Colonic mucosa (tissue), 4 donors: ENCODE data around the gene CXCL14. TPM values are rescaled to one million over a fixed set of nuclear protein-coding genes. Genes with fewer than 3 reads are reported as not detected.

ENCODE experiments used
- DNase-seq: peaks from one replicate; pipeline ENCODE4 v3.0.0-alpha.2; 2020
- H3K27ac ChIP-seq: fragments of 200-600 bp; one replicate; pipeline ENCODE4 v1.8.0; 2021
- H3K27me3 ChIP-seq: fragments of 200-600 bp; one replicate; pipeline ENCODE4 v1.8.0; 2021
- H3K36me3 ChIP-seq: fragments of 200-600 bp; one replicate; pipeline ENCODE4 v1.8.0; 2021
- H3K4me1 ChIP-seq: fragments of 200-600 bp; one replicate; pipeline ENCODE4 v1.8.0; 2021; ENCODE audit warnings: mild to moderate bottlenecking
- H3K4me3 ChIP-seq: fragments of 200-600 bp; one replicate; pipeline ENCODE4 v1.8.0; 2021
- H3K9ac ChIP-seq, 2 donors: one replicate each; pipeline ENCODE4 v1.7.0; 2013; ENCODE audit warnings: control low read depth in 2 of 2, low read depth in 2 of 2, low read length in 2 of 2
- H3K9me3 ChIP-seq: fragments of 200-600 bp; one replicate; pipeline ENCODE4 v1.8.0; 2021
- intact Hi-C: fragments of 100-400 bp; cut with DNase I; formaldehyde crosslinking; loops from one replicate; pipeline ENCODE4 v1.14.1; 2022
- total RNA-seq, 2 donors: library from RNA; stranded (reverse); fragmentation: NEBNext Ultra II Directional in 1 of 2; extraction: Animal tissue kit (Norgen Biotek cat#: 25700) in 1 of 2; gene quantifications; one replicate each; pipeline ENCODE4 v1.2.1, GENCODE V29; 2021
- TF ChIP-seq, protein P1 (sequence below): fragments of 200-600 bp; IDR thresholded peaks from one replicate; pipeline ENCODE4 v1.8.0; 2022; ENCODE audit warnings: antibody characterized with exemption, mild to moderate bottlenecking
- donor health status: healthy.
- donor health status: DM: no; HTN: no; CAD: no.
- donor health status: DM: no; HTN: no; CAD: no.

CXCL14 gene
- total RNA-seq, 2 donors from 2014 or later, result 29.8 to 68.2 TPM

DNA sequence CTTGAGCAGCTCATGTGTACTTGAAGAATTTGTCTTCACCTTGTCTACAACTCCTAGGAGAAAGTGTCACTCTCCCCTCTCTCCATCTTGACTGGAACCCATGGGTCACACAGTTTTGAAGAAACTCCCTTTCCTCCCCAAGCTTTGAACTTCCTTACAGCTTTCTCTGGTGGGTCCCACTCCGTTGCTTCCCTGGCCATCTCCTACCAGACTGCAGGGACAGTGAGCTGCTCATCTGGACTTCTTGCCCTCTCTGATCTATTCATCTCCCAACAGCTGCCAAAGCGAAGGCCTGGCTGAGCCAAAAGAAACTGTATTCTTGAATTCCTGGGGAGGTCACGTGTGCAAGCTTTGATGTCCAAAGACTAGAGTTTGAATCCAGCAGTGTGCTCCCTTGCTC is 22.7 kb upstream of the CXCL14 start:
- TF ChIP-seq, protein P1, sequence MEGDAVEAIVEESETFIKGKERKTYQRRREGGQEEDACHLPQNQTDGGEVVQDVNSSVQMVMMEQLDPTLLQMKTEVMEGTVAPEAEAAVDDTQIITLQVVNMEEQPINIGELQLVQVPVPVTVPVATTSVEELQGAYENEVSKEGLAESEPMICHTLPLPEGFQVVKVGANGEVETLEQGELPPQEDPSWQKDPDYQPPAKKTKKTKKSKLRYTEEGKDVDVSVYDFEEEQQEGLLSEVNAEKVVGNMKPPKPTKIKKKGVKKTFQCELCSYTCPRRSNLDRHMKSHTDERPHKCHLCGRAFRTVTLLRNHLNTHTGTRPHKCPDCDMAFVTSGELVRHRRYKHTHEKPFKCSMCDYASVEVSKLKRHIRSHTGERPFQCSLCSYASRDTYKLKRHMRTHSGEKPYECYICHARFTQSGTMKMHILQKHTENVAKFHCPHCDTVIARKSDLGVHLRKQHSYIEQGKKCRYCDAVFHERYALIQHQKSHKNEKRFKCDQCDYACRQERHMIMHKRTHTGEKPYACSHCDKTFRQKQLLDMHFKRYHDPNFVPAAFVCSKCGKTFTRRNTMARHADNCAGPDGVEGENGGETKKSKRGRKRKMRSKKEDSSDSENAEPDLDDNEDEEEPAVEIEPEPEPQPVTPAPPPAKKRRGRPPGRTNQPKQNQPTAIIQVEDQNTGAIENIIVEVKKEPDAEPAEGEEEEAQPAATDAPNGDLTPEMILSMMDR, result no peak
- no peaks in the 10 kb centered on the region for H3K4me1 ChIP-seq

DNA sequence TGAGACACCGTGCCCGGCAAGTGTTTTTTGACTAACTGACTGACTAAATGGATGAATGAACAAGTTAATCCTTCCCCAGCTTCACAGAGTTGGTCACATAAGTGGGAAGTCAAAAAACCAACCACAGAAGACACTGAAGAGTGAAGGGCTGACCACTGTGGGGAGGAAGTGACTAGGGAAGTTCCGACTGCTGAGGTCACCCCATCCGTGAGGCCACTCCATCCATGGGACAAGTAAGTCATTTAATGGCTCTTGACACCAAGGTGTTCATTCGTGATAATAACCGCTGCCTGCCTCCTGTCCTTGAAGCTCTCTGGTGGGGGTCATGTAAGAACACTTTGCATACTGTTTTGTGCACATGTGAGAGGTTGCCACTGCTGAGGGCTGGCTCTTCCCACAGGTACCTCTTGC is 22.2 kb upstream of the CXCL14 start:
- H3K27me3 ChIP-seq, result no peaks in the 10 kb centered on the region
- no peaks in the 10 kb centered on the region for H3K4me1 ChIP-seq
- H3K9ac ChIP-seq, result no peak overlapping the region
- TF ChIP-seq, protein P1, result no peak
- no peak for DNase-seq
- intact Hi-C loops, result no loop called here
- H3K36me3 ChIP-seq, result no peaks in the 10 kb centered on the region
- no peak overlapping the region for H3K27ac ChIP-seq
- no peak overlapping the region for H3K4me3 ChIP-seq
- H3K9me3 ChIP-seq, result no peaks in the 10 kb centered on the region

More for the DNA sequence above, 22.7 kb upstream of the CXCL14 start:
- H3K27me3 ChIP-seq, result no peaks in the 10 kb centered on the region
- H3K36me3 ChIP-seq, result no peaks in the 10 kb centered on the region
- no peak overlapping the region for H3K4me3 ChIP-seq
- H3K27ac ChIP-seq, result no peak overlapping the region
- H3K9ac ChIP-seq, result no peak overlapping the region
- H3K9me3 ChIP-seq, result no peaks in the 10 kb centered on the region
- intact Hi-C loops, result no loop called here
- DNase-seq, result no peak

DNA sequence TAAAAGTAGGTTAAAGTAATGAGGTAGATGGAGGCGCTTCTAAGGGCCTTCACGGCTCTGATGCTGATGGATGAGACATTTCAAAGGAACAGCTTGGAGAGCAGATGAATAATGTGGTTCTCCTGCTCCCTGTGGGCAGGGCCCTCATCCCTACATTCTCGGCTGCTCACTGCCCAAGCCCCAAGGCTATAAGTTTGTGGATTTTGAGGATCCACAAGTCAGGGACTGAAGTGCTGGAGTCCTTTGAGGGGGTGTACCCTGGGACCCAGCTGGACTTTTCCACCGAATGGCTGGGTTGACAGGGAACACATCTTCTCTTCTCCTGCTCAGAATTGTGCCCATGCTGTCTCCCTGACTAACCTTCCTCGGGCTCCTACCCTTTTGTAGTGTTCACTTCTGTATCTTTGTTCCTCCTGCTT is 21.4 kb upstream of the CXCL14 start:
- DNase-seq, result no peak
- Histone ChIP-seq H3K4me1 (no peaks in the 10 kb centered on the region), H3K4me3 (no peak overlapping the region), H3K9me3 (no peaks in the 10 kb centered on the region), H3K36me3 (no peaks in the 10 kb centered on the region), H3K27ac (no peak overlapping the region), H3K27me3 (no peaks in the 10 kb centered on the region), H3K9ac (no peak overlapping the region)
- intact Hi-C loops, result no loop called here
- TF ChIP-seq, protein P1, result no peak

DNA sequence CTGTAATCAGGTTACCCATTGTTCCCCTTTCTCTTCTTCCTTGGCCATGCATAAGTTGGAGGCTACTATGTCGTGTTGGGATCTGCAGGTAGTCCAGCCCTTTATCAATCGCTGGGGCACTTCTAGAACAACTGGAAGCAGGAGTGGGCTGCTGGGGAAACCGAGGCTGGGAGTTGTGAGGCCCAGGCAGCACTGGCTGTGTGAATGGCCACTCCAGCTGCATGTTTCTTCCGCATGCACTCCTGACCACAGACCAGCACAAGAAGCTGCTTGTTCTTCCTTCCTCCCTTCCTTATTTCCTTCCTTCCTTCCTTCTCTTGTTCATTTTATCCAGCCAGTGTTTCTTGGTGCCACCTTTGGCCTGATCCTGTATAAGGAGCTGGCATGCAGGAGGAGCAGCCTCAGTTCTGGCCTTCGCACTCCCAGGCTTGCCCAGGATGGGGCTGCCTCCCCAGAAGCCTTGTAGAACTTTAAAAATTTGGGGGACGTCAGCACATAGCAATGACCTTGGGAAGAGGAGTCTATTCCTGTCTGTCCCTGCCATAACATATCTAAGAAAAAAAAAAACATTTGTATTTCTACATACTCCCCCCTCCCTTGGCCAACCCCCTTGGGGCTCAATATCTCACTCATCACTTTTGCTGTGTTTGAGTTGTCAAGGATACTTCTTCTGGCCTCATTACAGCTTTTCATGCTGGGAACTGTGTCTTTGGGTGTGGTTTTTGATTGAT is 20.8 kb upstream of the CXCL14 start:
- no peaks in the 10 kb centered on the region for H3K9me3 ChIP-seq
- no peaks in the 10 kb centered on the region for H3K4me1 ChIP-seq
- H3K27me3 ChIP-seq, result no peaks in the 10 kb centered on the region
- H3K36me3 ChIP-seq, result no peaks in the 10 kb centered on the region
- no peak overlapping the region for H3K4me3 ChIP-seq
- no peak overlapping the region for H3K27ac ChIP-seq
- peak; percentile 9 for DNase-seq
- intact Hi-C loops, result no loop called here
- TF ChIP-seq, protein P1, result no peak
- no peak overlapping the region for H3K9ac ChIP-seq

DNA sequence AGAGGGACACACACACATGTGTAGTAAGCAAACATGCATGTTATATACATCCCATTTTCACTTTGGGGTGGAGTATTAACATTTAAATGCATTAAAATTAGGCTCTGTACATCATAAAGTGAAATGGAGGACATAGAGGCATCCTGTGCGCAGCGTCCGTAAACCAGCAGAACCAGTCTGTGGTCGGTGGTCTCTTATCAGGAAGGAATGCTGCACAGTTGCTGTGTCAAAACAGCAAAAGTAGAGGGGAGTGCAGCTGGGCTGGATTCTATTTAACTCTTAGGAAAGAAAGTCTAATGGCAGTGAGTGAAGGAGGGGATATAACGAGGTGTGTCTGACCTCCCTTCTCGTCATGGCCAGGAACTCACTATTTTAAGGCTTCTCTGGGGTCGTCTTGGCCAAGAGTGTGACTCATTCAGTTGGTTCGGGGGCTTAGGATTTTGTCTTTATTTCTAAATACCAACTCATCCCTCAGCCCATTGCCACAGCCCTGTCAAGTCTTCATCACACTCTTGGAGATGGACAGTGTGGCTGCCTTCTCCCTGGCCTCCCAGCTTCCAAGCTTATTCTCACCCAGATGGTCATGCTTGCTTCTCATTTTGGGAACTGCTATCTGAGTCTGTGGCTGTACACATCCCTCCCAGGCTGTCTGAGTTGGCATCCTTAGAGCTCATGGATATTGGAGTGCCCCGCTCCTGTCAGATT is 20.1 kb upstream of the CXCL14 start:
- H3K27me3 ChIP-seq, result no peaks in the 10 kb centered on the region
- no peak overlapping the region for H3K27ac ChIP-seq
- H3K36me3 ChIP-seq, result no peaks in the 10 kb centered on the region
- H3K9me3 ChIP-seq, result no peaks in the 10 kb centered on the region
- H3K4me1 ChIP-seq, result no peaks in the 10 kb centered on the region
- no peak overlapping the region for H3K9ac ChIP-seq
- H3K4me3 ChIP-seq, result no peak overlapping the region
- DNase-seq, result peak; percentile 3
- TF ChIP-seq, protein P1, result no peak
- intact Hi-C loops, result no loop called here
